NCI-H748 treated with DMSO at 0.1 percent for 48 hours (cell line): ENCODE data around the gene ADAMTS15.

Experiments
- DNase-seq: peaks from one replicate; lab custom pipeline; 2025; lab: John Stamatoyannopoulos, UW

The ADAMTS15 gene

GRCh38 chr11:130418210-130418609 lies 30.2 kb upstream of the ADAMTS15 start:
- DNase-seq, result no peak

GRCh38 chr11:130418756-130419155 lies 29.7 kb upstream of the ADAMTS15 start:
- no peak for DNase-seq

GRCh38 chr11:130420478-130421198 lies 27.8 kb upstream of the ADAMTS15 start:
- DNase-seq, result no peak

- DNase-seq, result no peak
These were observed 27.3 kb upstream of the ADAMTS15 start for GRCh38 chr11:130421199-130421585.

DNA sequence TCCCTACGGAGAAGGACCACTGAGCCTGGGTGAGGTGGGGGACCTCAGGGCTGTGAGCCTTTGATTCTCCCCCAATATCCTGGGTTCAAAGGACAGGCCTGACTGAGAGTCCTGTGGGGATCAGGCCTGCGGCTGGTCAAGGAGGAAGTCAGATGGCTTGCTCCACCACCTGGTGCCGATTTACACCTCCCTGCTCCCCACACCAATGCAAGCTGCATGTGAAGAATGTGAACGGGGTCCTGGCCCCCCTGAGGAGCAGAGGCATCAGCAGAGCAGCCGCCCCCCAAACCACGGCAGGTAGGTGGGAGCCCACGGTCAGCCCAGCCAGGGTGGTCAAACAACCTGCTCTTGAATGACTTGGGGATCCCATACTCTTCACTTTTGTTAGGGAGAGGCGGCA lies 26.7 kb upstream of the ADAMTS15 start:
- DNase-seq, result no peak

- DNase-seq, result no peak
These were observed 26.0 kb upstream of the ADAMTS15 start for GRCh38 chr11:130422251-130422995.

GRCh38 chr11:130423541-130424142 lies 24.8 kb upstream of the ADAMTS15 start:
- DNase-seq, result no peak

DNA sequence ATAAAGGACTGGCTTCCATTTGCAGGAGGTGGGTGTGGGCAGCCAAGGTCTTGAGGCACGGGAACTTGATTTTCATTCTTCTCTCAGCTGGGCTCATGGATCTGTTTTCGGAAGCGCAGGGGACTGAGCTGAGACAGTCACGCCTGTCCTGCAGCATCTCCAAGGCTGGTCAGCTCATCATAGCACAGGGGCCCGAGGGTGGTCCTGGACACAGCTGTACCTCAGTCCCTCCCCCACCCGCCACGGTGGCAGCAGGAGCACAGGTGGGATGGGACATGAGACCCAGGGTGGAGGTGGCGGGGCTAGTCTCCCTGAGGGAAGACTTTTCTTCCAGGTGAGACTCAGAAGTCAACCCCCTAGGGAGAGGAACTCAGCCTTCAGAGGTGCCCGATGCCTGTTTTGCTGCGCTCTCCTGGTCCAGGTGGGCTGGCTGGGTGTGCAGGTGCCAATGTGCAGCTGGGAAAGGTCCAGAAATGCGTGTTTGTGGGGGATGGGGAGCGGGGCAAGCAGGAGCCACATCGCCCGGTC lies 23.8 kb upstream of the ADAMTS15 start:
- no peak for DNase-seq

DNA sequence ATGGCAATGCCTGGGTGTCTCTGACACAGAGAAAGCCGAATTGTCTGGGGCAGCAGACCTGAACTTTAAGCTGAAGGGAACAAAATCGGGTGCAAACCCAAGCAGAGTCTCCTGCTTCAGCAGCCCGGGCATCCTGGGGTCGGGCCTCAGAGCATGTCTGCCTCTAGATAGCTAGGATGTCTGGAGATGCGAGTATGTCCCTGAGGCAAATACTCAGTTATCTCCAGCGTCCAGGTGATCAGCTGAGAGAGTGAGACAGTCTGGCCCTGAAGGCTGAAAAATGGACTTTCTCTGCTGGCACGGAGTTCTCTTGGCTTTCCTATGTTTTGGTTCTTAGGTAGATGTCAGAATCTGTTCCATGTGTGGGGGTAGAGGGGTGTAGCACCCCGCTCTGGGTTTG lies 23.3 kb upstream of the ADAMTS15 start:
- no peak for DNase-seq

DNA sequence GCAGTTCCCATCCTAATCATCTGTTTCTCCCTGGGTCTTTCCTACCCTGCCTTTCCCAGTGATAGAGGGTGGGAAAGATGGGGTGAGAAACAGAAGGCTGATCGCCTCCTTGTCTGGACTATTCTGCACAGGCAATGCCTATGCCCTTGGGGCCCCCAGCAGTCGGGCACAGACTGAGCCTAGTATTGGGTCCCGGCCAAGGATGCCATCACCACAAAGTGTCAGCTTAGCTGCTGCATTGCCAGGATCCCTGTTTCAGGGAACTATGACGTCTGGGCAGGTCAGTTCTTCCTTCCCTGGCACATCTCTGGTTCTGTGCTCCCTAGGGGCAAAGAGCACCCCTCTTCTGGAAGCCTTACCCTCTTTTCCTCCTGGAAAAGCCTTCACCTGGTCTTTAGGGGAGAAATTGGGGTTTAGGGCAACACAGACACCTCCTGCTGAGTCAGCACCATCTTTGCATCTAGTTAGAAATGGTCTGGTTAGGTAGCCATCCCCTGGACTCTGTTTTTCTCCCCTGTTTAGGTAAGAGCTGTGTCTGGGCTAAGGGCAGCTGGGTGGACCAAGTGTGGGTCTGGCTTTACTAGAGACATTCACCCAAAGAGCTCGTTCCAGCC lies 22.1 kb upstream of the ADAMTS15 start:
- no peak for DNase-seq

DNA sequence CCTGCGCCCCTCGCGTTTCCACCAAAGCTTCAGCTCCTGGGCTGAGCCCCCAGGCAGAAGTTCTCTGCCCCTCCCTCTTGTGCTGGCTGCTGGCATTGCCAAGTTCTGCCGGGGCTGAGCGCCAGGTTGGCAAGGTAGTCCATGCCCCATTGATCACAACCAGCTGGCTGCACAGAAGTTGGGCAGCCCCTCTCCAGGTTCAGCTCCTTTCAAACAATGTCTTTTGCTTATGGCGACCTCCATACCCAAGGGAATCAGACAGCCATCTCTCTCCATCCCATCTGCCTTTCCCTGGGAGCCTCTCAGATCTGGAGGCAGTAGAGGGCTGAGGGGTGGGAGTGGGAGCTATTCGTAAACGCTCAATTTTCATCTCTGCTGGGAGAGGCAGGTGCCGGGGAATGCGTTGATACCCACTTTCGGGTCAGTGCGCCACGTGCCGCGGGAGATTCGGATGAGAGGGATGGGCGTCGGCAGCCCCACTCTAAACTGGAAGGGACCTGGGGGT lies 21.6 kb upstream of the ADAMTS15 start:
- no peak for DNase-seq

GRCh38 chr11:130427581-130428315 lies 20.7 kb upstream of the ADAMTS15 start:
- no peak for DNase-seq

DNA sequence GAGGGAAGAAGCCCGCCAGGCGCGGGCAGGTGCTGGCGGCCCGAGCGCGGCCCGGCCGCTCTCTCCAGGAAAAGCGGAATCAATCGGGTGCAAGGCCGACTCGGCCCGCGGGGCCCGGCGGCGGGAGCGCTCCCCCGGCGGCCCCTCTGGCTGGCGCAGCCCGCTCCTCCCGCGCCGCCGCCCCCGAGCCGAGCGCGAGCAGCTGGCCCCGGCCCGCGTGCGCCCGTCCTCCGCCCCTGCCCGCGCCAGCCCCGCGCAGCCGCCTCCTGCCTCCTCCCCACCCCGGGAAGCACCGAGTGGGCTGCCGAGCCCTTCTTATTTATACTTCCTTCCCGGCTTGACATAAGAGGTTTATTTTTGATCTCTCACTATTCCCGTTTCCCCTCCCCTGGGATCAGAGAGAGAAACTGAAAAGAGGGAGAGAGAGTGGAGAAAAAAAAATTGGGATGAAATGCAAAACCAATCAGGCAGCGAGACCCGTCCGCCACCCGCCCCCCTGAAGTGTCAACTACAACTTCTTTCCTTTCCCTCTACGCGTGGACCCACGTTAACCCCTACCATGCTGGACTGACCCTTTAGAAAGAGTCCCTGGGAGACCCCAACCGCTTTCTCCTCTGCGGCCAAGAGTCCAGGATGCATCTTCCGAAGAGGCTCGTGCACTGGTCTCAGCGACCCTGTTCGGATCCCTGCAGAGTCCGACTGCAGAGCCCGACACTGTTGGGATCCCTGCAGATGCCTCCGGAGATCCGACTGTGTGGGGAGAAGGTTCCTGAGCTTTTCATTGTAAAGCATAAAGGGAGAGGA lies 19.9 kb upstream of the ADAMTS15 start, which contains the start of gene ADAMTS8:
Gene ADAMTS8 (minus strand): TSS at position 294 of the 804 bp plus-strand sequence. CDS start 323 bp downstream, outside the sequence.
- DNase-seq, result no peak

DNA sequence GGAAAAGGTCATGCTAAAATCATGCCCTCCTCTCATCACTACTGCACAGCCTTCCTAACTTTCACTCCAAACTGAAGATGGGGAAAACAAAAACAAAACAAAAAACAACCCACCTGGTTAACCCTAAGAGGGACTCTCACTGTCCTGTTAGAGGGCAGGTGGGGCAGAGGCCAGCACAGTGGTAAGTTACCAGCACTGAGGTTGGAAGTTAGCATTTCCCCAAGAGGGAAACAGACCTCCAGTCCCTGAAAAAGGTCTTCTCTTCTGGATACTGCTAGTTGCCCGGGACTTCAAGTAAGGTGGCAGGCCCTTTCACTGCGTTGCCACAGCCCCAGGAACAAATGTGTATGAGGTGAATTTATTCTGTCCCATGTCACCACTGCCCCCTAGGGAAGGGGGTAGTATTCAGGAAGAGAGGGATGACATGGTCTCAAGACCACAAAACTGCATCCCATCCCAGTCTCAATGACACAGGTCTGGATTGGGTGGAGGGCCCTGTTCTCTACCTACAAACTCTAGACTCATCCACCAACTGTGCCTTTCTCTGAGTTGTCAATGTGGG lies 19.2 kb upstream of the ADAMTS15 start:
- DNase-seq, result no peak

DNA sequence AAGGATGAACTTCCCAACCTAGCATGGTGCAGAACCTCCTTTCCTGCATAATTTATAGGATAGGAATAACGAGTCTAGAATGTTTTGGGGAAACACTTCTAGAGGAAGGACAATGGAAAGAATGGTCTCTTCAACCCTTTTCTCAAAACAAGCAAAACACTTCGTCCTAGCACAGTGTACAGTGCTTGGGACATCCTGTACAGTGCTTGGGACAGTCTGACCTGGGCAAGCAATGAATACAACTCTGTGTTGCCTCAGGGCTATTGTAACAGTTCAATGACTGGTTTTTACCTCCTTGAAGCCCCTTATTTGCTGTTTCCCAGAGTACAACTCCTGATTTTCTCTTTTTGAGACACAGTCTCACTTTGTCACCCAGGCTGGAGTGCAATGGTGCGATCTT lies 18.5 kb upstream of the ADAMTS15 start:
- no peak for DNase-seq

GRCh38 chr11:130431331-130431773 lies 17.1 kb upstream of the ADAMTS15 start:
- DNase-seq, result peak; percentile 38

DNA sequence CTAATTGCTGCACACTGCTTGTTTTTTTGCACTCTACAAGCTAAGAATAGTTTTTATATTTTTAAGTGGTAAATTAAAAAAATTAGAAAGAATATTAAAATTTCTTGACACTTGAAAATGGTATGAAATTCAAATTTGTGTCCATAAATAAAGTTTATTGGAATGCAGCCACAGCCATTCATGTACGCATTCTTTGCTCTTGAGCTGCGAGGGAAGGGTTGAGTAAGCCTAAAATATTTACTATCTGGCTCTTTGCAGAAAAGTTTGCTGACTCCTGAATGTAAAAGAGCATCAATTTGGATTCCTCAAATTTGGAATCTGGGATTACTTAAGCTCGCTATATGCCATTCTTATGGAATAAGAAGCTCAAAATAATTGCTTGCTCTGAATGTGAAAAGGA lies 16.6 kb upstream of the ADAMTS15 start:
- no peak for DNase-seq

GRCh38 chr11:130433357-130433756 lies 15.1 kb upstream of the ADAMTS15 start:
- no peak for DNase-seq

DNA sequence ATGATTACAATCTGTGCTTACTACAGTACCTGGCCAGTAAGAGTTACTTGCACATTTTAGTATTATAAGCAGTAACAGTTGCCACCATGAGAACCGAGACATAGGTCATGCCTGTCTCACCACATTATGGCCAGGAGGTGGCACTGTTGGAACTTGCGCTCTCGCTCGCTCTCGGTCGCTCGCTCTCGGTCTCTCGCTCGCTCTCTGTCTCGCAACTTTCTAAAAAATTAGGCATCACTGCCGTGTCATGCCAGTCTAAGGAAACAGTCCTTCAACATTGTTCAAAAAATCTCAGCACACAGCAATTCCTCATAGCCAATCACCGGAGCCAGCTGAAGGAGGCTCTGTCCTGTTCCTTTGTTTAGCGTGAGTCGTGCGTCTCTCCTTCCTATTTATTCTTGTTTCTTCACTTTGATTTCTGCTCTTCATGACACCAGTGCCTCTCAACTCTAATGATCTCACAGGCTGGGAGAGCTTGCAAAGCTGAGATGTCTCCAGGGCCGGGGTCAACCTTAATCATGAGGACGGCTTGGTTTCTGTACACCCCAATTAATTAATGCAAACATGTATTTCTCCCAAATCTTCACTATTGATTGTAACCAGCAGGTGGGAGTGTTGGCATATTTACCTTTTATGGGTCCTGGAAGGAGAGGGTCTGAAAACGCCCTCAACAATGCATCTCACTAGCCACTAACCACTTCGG lies 13.8 kb upstream of the ADAMTS15 start:
- peak; percentile 63 for DNase-seq

- DNase-seq, result no peak
These were observed 12.8 kb upstream of the ADAMTS15 start for GRCh38 chr11:130435671-130436070.
